ENCODE results near the gene TMEM165. TPM values are rescaled to one million over a fixed set of nuclear protein-coding genes. Genes with fewer than 3 reads are reported as not detected.
A peak's percentile ranks its signal among the peaks of the same experiment; 100 is the strongest.

The TMEM165 gene
- total RNA-seq, 1 donor from 2014 or later, result 88.3 TPM

GRCh38 chr4:55367084-55367722 lies 28.6 kb upstream of the TMEM165 start:
- no peak for DNase-seq (ENCODE audit: low read depth in 2 of 2)

- no peak for DNase-seq (ENCODE audit: low read depth in 2 of 2)
These were observed 25.8 kb upstream of the TMEM165 start for GRCh38 chr4:55369968-55370367.

- DNase-seq (ENCODE audit: low read depth in 2 of 2), result peak in 1 of 2 donors; percentile 74
These were observed 23.5 kb upstream of the TMEM165 start for GRCh38 chr4:55372259-55372658.

GRCh38 chr4:55373461-55373860 lies 22.3 kb upstream of the TMEM165 start:
- DNase-seq (ENCODE audit: low read depth in 2 of 2), result no peak

GRCh38 chr4:55376698-55377097 lies 19.1 kb upstream of the TMEM165 start:
- no peak for DNase-seq (ENCODE audit: low read depth in 2 of 2)

- no peak for DNase-seq (ENCODE audit: low read depth in 2 of 2)
These were observed 16.9 kb upstream of the TMEM165 start for GRCh38 chr4:55378617-55379467.

GRCh38 chr4:55380576-55380975 lies 15.2 kb upstream of the TMEM165 start:
- no peak for DNase-seq (ENCODE audit: low read depth in 2 of 2)

GRCh38 chr4:55381502-55381901 lies 14.3 kb upstream of the TMEM165 start:
- DNase-seq (ENCODE audit: low read depth in 2 of 2), result no peak

GRCh38 chr4:55382488-55383003 lies 13.2 kb upstream of the TMEM165 start:
- DNase-seq (ENCODE audit: low read depth in 2 of 2), result no peak

- DNase-seq (ENCODE audit: low read depth in 2 of 2), result no peak
These were observed 10.5 kb upstream of the TMEM165 start for GRCh38 chr4:55385201-55385649.

GRCh38 chr4:55386073-55386472 lies 9.7 kb upstream of the TMEM165 start:
- peak in 1 of 2 donors; percentile 28 for DNase-seq (ENCODE audit: low read depth in 2 of 2)

GRCh38 chr4:55386840-55387239 lies 8.9 kb upstream of the TMEM165 start:
- DNase-seq (ENCODE audit: low read depth in 2 of 2), result no peak

GRCh38 chr4:55393461-55394320 lies 2.1 kb upstream of the TMEM165 start:
- DNase-seq (ENCODE audit: low read depth in 2 of 2), result no peak

GRCh38 chr4:55395218-55395528 lies 584 bp upstream of the TMEM165 start:
- DNase-seq (ENCODE audit: low read depth in 2 of 2), result no peak

GRCh38 chr4:55396308-55397125 lies 760 bp downstream of the TMEM165 start:
- DNase-seq (ENCODE audit: low read depth in 2 of 2), result peak in 1 of 2 donors; percentile 46

- DNase-seq (ENCODE audit: low read depth in 2 of 2), result no peak
These were observed 1.3 kb downstream of the TMEM165 start for GRCh38 chr4:55397126-55397436.

GRCh38 chr4:55397520-55398321 lies 2.0 kb downstream of the TMEM165 start:
- peak in 1 of 2 donors; percentile 22 for DNase-seq (ENCODE audit: low read depth in 2 of 2)

- peak in 1 of 2 donors; percentile 10 for DNase-seq (ENCODE audit: low read depth in 2 of 2)
These were observed 2.7 kb downstream of the TMEM165 start for GRCh38 chr4:55398461-55398860.

- DNase-seq (ENCODE audit: low read depth in 2 of 2), result peak in 1 of 2 donors; percentile 44
These were observed 3.2 kb downstream of the TMEM165 start for GRCh38 chr4:55398966-55399365.

- DNase-seq (ENCODE audit: low read depth in 2 of 2), result no peak
These were observed 3.8 kb downstream of the TMEM165 start for GRCh38 chr4:55399581-55399980.

Measured in dermis microvascular lymphatic vessel endothelial cell (primary cell).